Lower leg skin (tissue), 4 donors: ENCODE measurements around the gene FCF1. TPM values are rescaled to one million over a fixed set of nuclear protein-coding genes. Genes with fewer than 3 reads are reported as not detected.
A peak's percentile ranks its signal among the peaks of the same experiment; 100 is the strongest.

Experiments
- DNase-seq, 2 donors: peaks; one replicate each; pipeline ENCODE4 v3.0.0-alpha.2; 2019; ENCODE audit warnings: low spot score in 2 of 2
- H3K4me3 ChIP-seq: fragments of 200-600 bp; sonication (generic); 2 replicates; pipeline ENCODE4 v1.5.1; 2017; ENCODE audit warnings: mild to moderate bottlenecking, low read depth; ENCODE audit not compliant: poor library complexity, severe bottlenecking
- CTCF ChIP-seq, 3 donors: fragments of 450-650 bp; IDR thresholded peaks; one replicate each; pipeline ENCODE4 v1.5.1; 2016; ENCODE audit warnings: antibody characterized with exemption in 3 of 3, mild to moderate bottlenecking in 3 of 3, moderate library complexity in 2 of 3
- POLR2A ChIP-seq, 2 donors: fragments of 450-650 bp; IDR thresholded peaks; one replicate each; pipeline ENCODE4 v1.6.1; 2016 to 2017; ENCODE audit warnings: antibody characterized with exemption in 2 of 2, mild to moderate bottlenecking in 1 of 2, moderate library complexity in 1 of 2
- WGBS, 2 donors: methylation state at CpG; one replicate each; pipeline ENCODE4 v1.1.5; 2018; 5-methylcytosine and 5-hydroxymethylcytosine counted together
- intact Hi-C: fragments of 100-400 bp; cut with DNase I; formaldehyde crosslinking; loops from one replicate; pipeline ENCODE4 v1.15.0; 2023; ENCODE audit warnings: low total_unique reads
- total RNA-seq, 4 donors: library from RNA; depleted of rRNA; stranded (reverse); fragments of >200 nt; gene quantifications; one replicate each; pipeline ENCODE4 v1.1.0, GENCODE V29; 2016

Gene FCF1
- 10 to 100 TPM; 14.3 to 20.7 (median 17.8) TPM for total RNA-seq

GRCh38 chr14:74712499-74713394 is at the start of gene FCF1, which contains the start of gene AREL1:
FCF1 (plus strand) TSS chr14:74713144; CDS start chr14:74713198, 54 bp downstream.
AREL1 (minus strand) TSS chr14:74713080; CDS start chr14:74685615, 27,465 bp downstream.
- intact Hi-C loops = no loop called here
- TF ChIP-seq CTCF (IDR thresholded peaks at IDR 0.05) (no peak), POLR2A (IDR thresholded peaks at IDR 0.05) (peak in 1 of 2 donors; percentile 5)
- peak within 1 kb of the TSS; percentile 43 for H3K4me3 ChIP-seq
- WGBS, 2 donors = 1% methylated on average over 31 of the region's 31 CpGs
- DNase-seq = peak; percentile 83 to 95

- intact Hi-C loops = no loop called here
- WGBS, 2 donors = 88 to 90% methylated on average over 7 of the region's 7 CpGs
- peak in 1 of 2 donors; percentile 75 for DNase-seq
- TF ChIP-seq CTCF (IDR thresholded peaks at IDR 0.05) = no peak
- no peak overlapping the region for H3K4me3 ChIP-seq
Observed at GRCh38 chr14:74663884-74664283, 49.1 kb upstream of the FCF1 start.

DNA sequence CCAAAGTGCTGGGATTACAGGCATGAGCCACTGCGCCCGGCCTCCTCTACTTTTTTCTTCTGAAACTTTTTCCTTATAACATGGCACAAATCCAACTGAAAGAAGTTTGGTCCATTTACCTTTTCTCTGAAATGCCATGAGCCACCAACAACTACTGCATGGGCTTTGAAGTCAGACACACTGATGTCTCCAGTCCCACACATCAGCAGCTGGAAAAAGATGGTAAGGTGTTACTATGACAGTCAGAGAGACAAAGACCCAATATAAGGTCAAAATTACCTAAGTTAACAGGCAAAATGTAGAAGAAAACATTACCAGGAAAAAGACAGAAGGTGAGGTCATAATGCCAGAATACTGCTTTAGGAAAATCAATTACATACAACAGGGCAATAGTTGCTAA is 48.2 kb upstream of the FCF1 start:
- intact Hi-C loops = no loop called here

DNA sequence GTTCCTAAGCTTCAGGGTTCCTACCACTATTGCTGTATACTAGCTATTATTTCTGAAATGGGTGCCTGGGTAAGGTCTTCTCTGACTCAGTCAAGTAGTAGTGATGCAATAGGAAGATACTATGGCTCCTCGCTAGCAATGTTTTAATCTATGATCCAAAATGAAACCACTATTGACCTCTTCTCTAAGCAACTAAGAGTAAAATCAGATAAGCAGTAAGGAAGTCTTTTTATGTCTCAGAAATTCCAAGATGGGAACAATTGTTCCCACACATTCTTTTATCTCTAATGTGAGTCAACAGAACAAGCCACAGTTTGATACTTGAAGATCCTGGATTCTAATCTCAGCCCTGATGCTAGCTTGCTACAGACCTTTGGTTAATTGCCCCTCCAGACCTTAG is 45.2 kb upstream of the FCF1 start:
- no peak overlapping the region for H3K4me3 ChIP-seq
- intact Hi-C loops = no loop called here
- no peak for DNase-seq
- 79 to 95% methylated on average over 1 of the region's 1 CpG for WGBS, 2 donors
- TF ChIP-seq POLR2A (IDR thresholded peaks at IDR 0.05) (no peak), CTCF (IDR thresholded peaks at IDR 0.05) (no peak)

More for the DNA sequence above, 48.2 kb upstream of the FCF1 start:
- DNase-seq = no peak
- 94 to 98% methylated on average over 2 of the region's 2 CpGs for WGBS, 2 donors
- TF ChIP-seq POLR2A (IDR thresholded peaks at IDR 0.05) (no peak), CTCF (IDR thresholded peaks at IDR 0.05) (no peak)
- H3K4me3 ChIP-seq = no peak overlapping the region

- DNase-seq = no peak
- 95 to 96% methylated on average over 1 of the region's 1 CpG for WGBS, 2 donors
- TF ChIP-seq POLR2A (IDR thresholded peaks at IDR 0.05) (no peak), CTCF (IDR thresholded peaks at IDR 0.05) (no peak)
- intact Hi-C loops = no loop called here
- H3K4me3 ChIP-seq = no peak overlapping the region
Observed at GRCh38 chr14:74669256-74669655, 43.7 kb upstream of the FCF1 start.
